ENCODE measurements around the gene IQCK. TPM values are rescaled to one million over a fixed set of nuclear protein-coding genes. Genes with fewer than 3 reads are reported as not detected.

The IQCK gene
- total RNA-seq, 1 donor from 2014 or later = 18.6 TPM

GRCh38 chr16:19708296-19709205 is 9.5 kb upstream of the IQCK start:
- TF ChIP-seq CTCF (IDR thresholded peaks at IDR 0.05; ENCODE audit: unreplicated experiment) = no peak
- Mint-ChIP-seq H3K27me3 (ENCODE audit: unreplicated experiment) (peaks cover 10% of the 10 kb centered on the region), H3K36me3 (ENCODE audit: low read depth, unreplicated experiment) (peaks cover 45% of the 10 kb centered on the region), H3K27ac (ENCODE audit: unreplicated experiment) (peak overlapping the region; percentile 98), H3K9me3 (ENCODE audit: unreplicated experiment) (no peaks in the 10 kb centered on the region), H3K4me3 (ENCODE audit: unreplicated experiment) (no peak overlapping the region), H3K4me1 (ENCODE audit: unreplicated experiment) (peaks cover 29% of the 10 kb centered on the region)
- DNase-seq (ENCODE audit: low spot score) = no peak

- Mint-ChIP-seq H3K9me3 (ENCODE audit: unreplicated experiment) (no peaks in the 10 kb centered on the region), H3K36me3 (ENCODE audit: low read depth, unreplicated experiment) (peaks cover 43% of the 10 kb centered on the region), H3K4me3 (ENCODE audit: unreplicated experiment) (peak overlapping the region; percentile 76), H3K27me3 (ENCODE audit: unreplicated experiment) (peaks cover 14% of the 10 kb centered on the region), H3K27ac (ENCODE audit: unreplicated experiment) (peak overlapping the region; percentile 98), H3K4me1 (ENCODE audit: unreplicated experiment) (peaks cover 35% of the 10 kb centered on the region)
- TF ChIP-seq CTCF (IDR thresholded peaks at IDR 0.05; ENCODE audit: unreplicated experiment) = no peak
- DNase-seq (ENCODE audit: low spot score) = no peak
These were observed 8.5 kb upstream of the IQCK start for GRCh38 chr16:19709381-19710136.

GRCh38 chr16:19710191-19710908 is 7.7 kb upstream of the IQCK start:
- no peak for DNase-seq (ENCODE audit: low spot score)

GRCh38 chr16:19710991-19711545 is 7.0 kb upstream of the IQCK start:
- no peak overlapping the region for H3K4me3 Mint-ChIP-seq (ENCODE audit: unreplicated experiment)
- no peaks in the 10 kb centered on the region for H3K9me3 Mint-ChIP-seq (ENCODE audit: unreplicated experiment)
- no peak for TF ChIP-seq CTCF (IDR thresholded peaks at IDR 0.05; ENCODE audit: unreplicated experiment)
- H3K27ac Mint-ChIP-seq (ENCODE audit: unreplicated experiment) = peak overlapping the region; percentile 98
- H3K4me1 Mint-ChIP-seq (ENCODE audit: unreplicated experiment) = peaks cover 37% of the 10 kb centered on the region
- H3K36me3 Mint-ChIP-seq (ENCODE audit: low read depth, unreplicated experiment) = peaks cover 38% of the 10 kb centered on the region
- DNase-seq (ENCODE audit: low spot score) = no peak
- peaks cover 17% of the 10 kb centered on the region for H3K27me3 Mint-ChIP-seq (ENCODE audit: unreplicated experiment)

More at GRCh38 chr16:19710191-19710908, 7.7 kb upstream of the IQCK start:
- H3K27ac Mint-ChIP-seq (ENCODE audit: unreplicated experiment) = peak overlapping the region; percentile 98
- H3K4me1 Mint-ChIP-seq (ENCODE audit: unreplicated experiment) = peaks cover 36% of the 10 kb centered on the region
- no peak for TF ChIP-seq CTCF (IDR thresholded peaks at IDR 0.05; ENCODE audit: unreplicated experiment)
- H3K9me3 Mint-ChIP-seq (ENCODE audit: unreplicated experiment) = no peaks in the 10 kb centered on the region
- peaks cover 17% of the 10 kb centered on the region for H3K27me3 Mint-ChIP-seq (ENCODE audit: unreplicated experiment)
- peak overlapping the region; percentile 76 for H3K4me3 Mint-ChIP-seq (ENCODE audit: unreplicated experiment)
- peaks cover 41% of the 10 kb centered on the region for H3K36me3 Mint-ChIP-seq (ENCODE audit: low read depth, unreplicated experiment)
